Esophagus squamous epithelium (tissue), 5 donors: ENCODE measurements around the gene RPRML. TPM values are rescaled to one million over a fixed set of nuclear protein-coding genes. Genes with fewer than 3 reads are reported as not detected.

Experiments
- DNase-seq: peaks from one replicate; lab custom pipeline; 2025; lab: John Stamatoyannopoulos, UW
- H3K27ac ChIP-seq, 4 donors: fragments of 200-600 bp; sonication (generic); one replicate each; pipeline ENCODE4 v1.5.1; 2016 to 2019; ENCODE audit warnings: mild to moderate bottlenecking in 1 of 4
- H3K27me3 ChIP-seq, 4 donors: fragments of 200-600 bp; sonication (generic); 1 replicate in 3 of 4; 2 replicates in 1 of 4; pipeline versions ENCODE4 v1.5.1 to v1.6.0; 2017 to 2021; ENCODE audit warnings: antibody characterized with exemption in 1 of 4
- H3K36me3 ChIP-seq, 3 donors: fragments of 200-600 bp; sonication (generic); one replicate each; pipeline ENCODE4 v1.5.1; 2016 to 2019
- H3K4me1 ChIP-seq, 3 donors: fragments of 200-600 bp; sonication (generic); one replicate each; pipeline ENCODE4 v1.5.1; 2017 to 2019
- H3K4me3 ChIP-seq, 4 donors: fragments of 200-600 bp; sonication (generic); 1 replicate in 3 of 4; 2 replicates in 1 of 4; pipeline ENCODE4 v1.5.1; 2016 to 2019; ENCODE audit warnings: mild to moderate bottlenecking in 2 of 4, moderate library complexity in 1 of 4
- H3K9me3 ChIP-seq, 3 donors: fragments of 200-600 bp; sonication (generic); one replicate each; pipeline ENCODE4 v1.5.1; 2016 to 2019
- POLR2A ChIP-seq, 4 donors: fragments of 450-650 bp; IDR thresholded peaks; one replicate each; pipeline ENCODE4 v1.6.1; 2017; ENCODE audit warnings: antibody characterized with exemption in 4 of 4, mild to moderate bottlenecking in 4 of 4, moderate library complexity in 3 of 4
- WGBS, 2 donors: methylation state at CpG; one replicate each; pipeline ENCODE4 v1.1.5; 2018; 5-methylcytosine and 5-hydroxymethylcytosine counted together
- intact Hi-C: fragments of 100-400 bp; cut with DNase I; formaldehyde crosslinking; loops from one replicate; pipeline ENCODE4 v1.15.0; 2022
- total RNA-seq, 4 donors: library from RNA; depleted of rRNA; stranded (reverse); fragments of >200 nt; gene quantifications; one replicate each; pipeline ENCODE4 v1.1.0, GENCODE V29; 2016
- TF ChIP-seq, protein P1 (sequence below), 6 experiments: fragments of 450-650 bp in 4 of 6; fragments of 200-600 bp in 2 of 6; sonication (generic) in 2 of 6; IDR thresholded peaks; one replicate each; pipeline ENCODE4 v1.5.1; 2016 to 2019; ENCODE audit warnings: antibody characterized with exemption in 6 of 6, mild to moderate bottlenecking in 4 of 6, moderate library complexity in 4 of 6
- donor health status: DM: yes; HTN: yes; CAD: no.

The RPRML gene
- total RNA-seq, 4 donors from 2014 or later: 0.57 to 1.3 TPM; not detected in 2

DNA sequence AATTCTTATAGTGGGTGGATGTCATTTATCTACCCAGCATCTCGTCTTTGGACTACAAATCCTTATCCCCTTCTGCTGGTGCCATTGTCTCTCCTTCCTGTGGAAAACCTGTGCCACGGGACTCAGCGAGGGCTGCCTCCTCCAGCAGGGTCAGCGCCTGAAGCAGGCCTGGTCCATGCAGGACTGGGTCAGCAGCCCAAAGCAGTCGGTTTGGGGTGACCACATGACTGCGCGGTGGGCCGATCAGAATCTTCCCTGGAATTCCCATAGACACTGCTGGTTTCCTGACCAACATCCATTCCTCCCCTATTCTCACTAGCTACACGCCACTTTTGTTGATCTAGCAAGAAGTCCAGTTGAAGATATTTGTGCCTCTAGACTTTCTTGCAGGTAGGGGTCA lies 26.9 kb downstream of the RPRML start:
- no peak for DNase-seq
- H3K4me3 ChIP-seq: no peak overlapping the region
- WGBS, 2 donors: 70 to 73% methylated on average over 7 to 9 of the region's 9 CpGs
- H3K27me3 ChIP-seq: peaks cover 0 to 20% (median 0%) of the 10 kb centered on the region in 4 donors
- no peaks in the 10 kb centered on the region for H3K9me3 ChIP-seq
- intact Hi-C loops: no loop called here
- H3K36me3 ChIP-seq: peaks cover 0 to 7% (median 0%) of the 10 kb centered on the region in 3 donors
- peaks cover 0 to 45% (median 0%) of the 10 kb centered on the region in 3 donors for H3K4me1 ChIP-seq
- TF ChIP-seq POLR2A (IDR thresholded peaks at IDR 0.05): no peak
- TF ChIP-seq, protein P1, sequence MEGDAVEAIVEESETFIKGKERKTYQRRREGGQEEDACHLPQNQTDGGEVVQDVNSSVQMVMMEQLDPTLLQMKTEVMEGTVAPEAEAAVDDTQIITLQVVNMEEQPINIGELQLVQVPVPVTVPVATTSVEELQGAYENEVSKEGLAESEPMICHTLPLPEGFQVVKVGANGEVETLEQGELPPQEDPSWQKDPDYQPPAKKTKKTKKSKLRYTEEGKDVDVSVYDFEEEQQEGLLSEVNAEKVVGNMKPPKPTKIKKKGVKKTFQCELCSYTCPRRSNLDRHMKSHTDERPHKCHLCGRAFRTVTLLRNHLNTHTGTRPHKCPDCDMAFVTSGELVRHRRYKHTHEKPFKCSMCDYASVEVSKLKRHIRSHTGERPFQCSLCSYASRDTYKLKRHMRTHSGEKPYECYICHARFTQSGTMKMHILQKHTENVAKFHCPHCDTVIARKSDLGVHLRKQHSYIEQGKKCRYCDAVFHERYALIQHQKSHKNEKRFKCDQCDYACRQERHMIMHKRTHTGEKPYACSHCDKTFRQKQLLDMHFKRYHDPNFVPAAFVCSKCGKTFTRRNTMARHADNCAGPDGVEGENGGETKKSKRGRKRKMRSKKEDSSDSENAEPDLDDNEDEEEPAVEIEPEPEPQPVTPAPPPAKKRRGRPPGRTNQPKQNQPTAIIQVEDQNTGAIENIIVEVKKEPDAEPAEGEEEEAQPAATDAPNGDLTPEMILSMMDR (IDR thresholded peaks at IDR 0.05): no peak
- no peak overlapping the region for H3K27ac ChIP-seq

DNA sequence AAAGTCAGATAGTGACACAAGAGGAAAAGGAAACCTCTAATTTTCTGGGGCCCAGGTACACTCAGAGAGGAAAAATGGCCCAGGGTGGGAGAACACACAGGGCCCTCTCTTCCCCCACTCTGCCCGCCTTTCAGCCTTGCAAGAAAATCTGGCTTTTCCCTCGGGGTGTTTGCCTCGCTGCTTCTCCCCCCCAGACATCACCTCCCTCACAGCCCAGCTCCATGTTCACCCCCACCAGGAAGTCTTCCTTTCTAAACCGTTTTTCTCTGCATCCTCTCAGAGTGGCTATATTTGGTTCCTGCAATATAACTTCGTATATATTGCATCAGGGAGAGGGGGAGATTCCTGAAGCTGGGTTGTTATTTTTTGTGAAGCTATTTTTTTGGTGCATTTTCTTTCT lies 27.3 kb downstream of the RPRML start:
- no peak overlapping the region for H3K27ac ChIP-seq
- no peaks in the 10 kb centered on the region for H3K9me3 ChIP-seq
- no peak for DNase-seq
- H3K4me1 ChIP-seq: peaks cover 0 to 49% (median 0%) of the 10 kb centered on the region in 3 donors
- TF ChIP-seq POLR2A (IDR thresholded peaks at IDR 0.05): no peak
- TF ChIP-seq, protein P1 (IDR thresholded peaks at IDR 0.05): no peak
- H3K36me3 ChIP-seq: peaks cover 0 to 7% (median 0%) of the 10 kb centered on the region in 3 donors
- no peak overlapping the region for H3K4me3 ChIP-seq
- WGBS, 2 donors: 24 to 26% methylated on average over 5 of the region's 5 CpGs
- intact Hi-C loops: no loop called here
- peaks cover 0 to 20% (median 0%) of the 10 kb centered on the region in 4 donors for H3K27me3 ChIP-seq

DNA sequence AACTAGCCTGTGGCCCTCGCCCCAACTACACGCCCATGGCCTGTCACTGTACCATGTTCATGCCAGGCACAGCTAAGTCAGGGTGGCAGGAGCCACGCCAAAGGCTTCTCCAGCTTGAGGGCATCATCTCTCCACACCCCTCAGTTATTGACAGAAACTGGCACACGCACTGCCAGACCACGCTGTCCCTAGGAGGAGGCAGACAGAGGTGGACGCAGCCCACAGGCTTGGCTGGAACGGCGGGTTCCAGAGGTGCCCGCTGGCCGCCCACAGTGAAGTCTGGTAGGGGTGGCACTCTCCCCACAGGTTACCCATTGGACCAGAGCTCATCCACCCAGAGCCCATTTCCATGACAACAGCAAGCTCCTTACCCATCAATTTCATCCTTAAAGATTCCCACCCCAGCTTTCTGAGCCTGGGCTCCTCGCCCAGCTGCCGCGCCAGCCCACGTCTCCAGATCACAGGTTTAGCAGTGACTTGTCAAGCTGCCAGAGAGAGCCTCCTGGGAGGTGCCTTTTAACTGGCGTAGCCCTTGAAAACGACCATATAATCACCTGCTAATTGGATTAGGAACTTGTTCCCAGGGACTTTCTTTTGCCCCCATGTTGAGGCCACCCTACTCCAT lies 27.9 kb downstream of the RPRML start:
- H3K9me3 ChIP-seq: no peaks in the 10 kb centered on the region
- no peak for DNase-seq
- intact Hi-C loops: no loop called here
- no peak for TF ChIP-seq POLR2A (IDR thresholded peaks at IDR 0.05)
- TF ChIP-seq, protein P1 (IDR thresholded peaks at IDR 0.05): no peak
- H3K27me3 ChIP-seq: peaks cover 0 to 20% (median 0%) of the 10 kb centered on the region in 4 donors
- WGBS, 2 donors: 56 to 61% methylated on average over 8 to 11 of the region's 16 CpGs
- no peak overlapping the region for H3K4me3 ChIP-seq
- H3K27ac ChIP-seq: no peak overlapping the region
- H3K4me1 ChIP-seq: peaks cover 0 to 49% (median 0%) of the 10 kb centered on the region in 3 donors
- peaks cover 0 to 7% (median 0%) of the 10 kb centered on the region in 3 donors for H3K36me3 ChIP-seq

GRCh38 chr17:46950342-46950996 lies 28.6 kb downstream of the RPRML start:
- no peak for DNase-seq
- 69 to 82% methylated on average over 6 of the region's 7 CpGs for WGBS, 2 donors
- intact Hi-C loops: no loop called here

More at GRCh38 chr17:46950342-46950996, 28.6 kb downstream of the RPRML start:
- Histone ChIP-seq H3K4me3 (no peak overlapping the region), H3K27ac (no peak overlapping the region), H3K9me3 (no peaks in the 10 kb centered on the region), H3K27me3 (peaks cover 0 to 17% (median 0%) of the 10 kb centered on the region in 4 donors), H3K4me1 (peaks cover 0 to 54% (median 0%) of the 10 kb centered on the region in 3 donors), H3K36me3 (peaks cover 0 to 7% (median 0%) of the 10 kb centered on the region in 3 donors)
- TF ChIP-seq POLR2A (IDR thresholded peaks at IDR 0.05): no peak
- TF ChIP-seq, protein P1 (IDR thresholded peaks at IDR 0.05): no peak
